CD4-positive, CD25-positive, alpha-beta regulatory T cell (primary cell): ENCODE data around the gene SGPP1. TPM values are rescaled to one million over a fixed set of nuclear protein-coding genes. Genes with fewer than 3 reads are reported as not detected.
"Not testable (repeated sequence)": the region's sequence is repeated elsewhere in the genome, so short reads cannot be mapped to it uniquely, and the experiment has no call there.

Source experiments
- ATAC-seq, 2 donors: fragments of 150-1000 bp; cut with Tn5 transposase; one replicate each; pipeline ENCODE4 v1.10.0; 2021; ENCODE audit warnings: low read depth in 2 of 2, moderate number of reproducible peaks in 2 of 2, moderate library complexity in 1 of 2
- DNase-seq, 3 donors: peaks; one replicate each; pipeline versions ENCODE4 v3.0.0 to v3.0.0-alpha.2; 2012 to 2022; ENCODE audit warnings: mixed read lengths in 1 of 3
- H3K27ac ChIP-seq: one replicate; pipeline ENCODE4 v1.7.0; 2013; ENCODE audit warnings: mild to moderate bottlenecking, low read length; ENCODE audit not compliant: insufficient read depth, poor library complexity, severe bottlenecking
- H3K27me3 ChIP-seq: one replicate; pipeline ENCODE4 v1.7.0; 2013; ENCODE audit warnings: low read length; ENCODE audit not compliant: control insufficient read depth, insufficient read depth
- H3K36me3 ChIP-seq: one replicate; pipeline ENCODE4 v1.7.0; 2013; ENCODE audit warnings: mild to moderate bottlenecking, low read length, moderate library complexity; ENCODE audit not compliant: control insufficient read depth, insufficient read depth
- H3K4me1 ChIP-seq: 2 replicates; pipeline ENCODE4 v1.7.0; 2013; ENCODE audit warnings: mild to moderate bottlenecking, low read length; ENCODE audit not compliant: insufficient read depth, control insufficient read depth, poor library complexity, severe bottlenecking
- H3K4me3 ChIP-seq: one replicate; pipeline ENCODE4 v1.7.0; 2013; ENCODE audit warnings: low read depth, mild to moderate bottlenecking, low read length, moderate library complexity
- H3K9me3 ChIP-seq, 2 experiments: 1 replicate in 1 of 2; 2 replicates in 1 of 2; pipeline ENCODE4 v1.7.0; 2013; ENCODE audit warnings: low read length in 2 of 2, mild to moderate bottlenecking in 1 of 2, moderate library complexity in 1 of 2; ENCODE audit not compliant: control insufficient read depth in 2 of 2
- H3K27ac Mint-ChIP-seq, 3 donors: one replicate each; pipeline ENCODE4 v1.8.0; 2020 to 2022; ENCODE audit warnings: mild to moderate bottlenecking in 3 of 3, mixed read lengths in 3 of 3, moderate library complexity in 2 of 3
- H3K27me3 Mint-ChIP-seq: one replicate; pipeline ENCODE4 v1.8.0; 2022; ENCODE audit warnings: mild to moderate bottlenecking, mixed read lengths
- H3K36me3 Mint-ChIP-seq: one replicate; pipeline ENCODE4 v1.8.0; 2020; ENCODE audit warnings: mixed read lengths
- H3K4me1 Mint-ChIP-seq, 4 donors: one replicate each; pipeline ENCODE4 v1.8.0; 2020 to 2022; ENCODE audit warnings: mixed read lengths in 4 of 4, mild to moderate bottlenecking in 1 of 4
- H3K4me3 Mint-ChIP-seq, 4 donors: one replicate each; pipeline ENCODE4 v1.8.0; 2020 to 2022; ENCODE audit warnings: mild to moderate bottlenecking in 4 of 4, mixed read lengths in 4 of 4, moderate library complexity in 3 of 4
- H3K9me3 Mint-ChIP-seq, 7 donors: one replicate each; pipeline ENCODE4 v1.8.0; 2020 to 2022; ENCODE audit warnings: mixed read lengths in 7 of 7, mild to moderate bottlenecking in 3 of 7, moderate library complexity in 2 of 7
- polyA plus RNA-seq, 4 donors: library from polyadenylated mRNA; unstranded; fragments of 300-500 nt; fragmentation: Illumina TruSeq; gene quantifications; one replicate each; pipeline ENCODE4 v1.2.3, GENCODE V29; 2021
- total RNA-seq: library from RNA; stranded (reverse); gene quantifications from one replicate; pipeline ENCODE4 v1.2.3, GENCODE V29; 2022

Gene SGPP1
- total and polyA plus RNA-seq, 5 donors from 2014 or later: 24.9 to 38.6 (median 29.8) TPM

DNA sequence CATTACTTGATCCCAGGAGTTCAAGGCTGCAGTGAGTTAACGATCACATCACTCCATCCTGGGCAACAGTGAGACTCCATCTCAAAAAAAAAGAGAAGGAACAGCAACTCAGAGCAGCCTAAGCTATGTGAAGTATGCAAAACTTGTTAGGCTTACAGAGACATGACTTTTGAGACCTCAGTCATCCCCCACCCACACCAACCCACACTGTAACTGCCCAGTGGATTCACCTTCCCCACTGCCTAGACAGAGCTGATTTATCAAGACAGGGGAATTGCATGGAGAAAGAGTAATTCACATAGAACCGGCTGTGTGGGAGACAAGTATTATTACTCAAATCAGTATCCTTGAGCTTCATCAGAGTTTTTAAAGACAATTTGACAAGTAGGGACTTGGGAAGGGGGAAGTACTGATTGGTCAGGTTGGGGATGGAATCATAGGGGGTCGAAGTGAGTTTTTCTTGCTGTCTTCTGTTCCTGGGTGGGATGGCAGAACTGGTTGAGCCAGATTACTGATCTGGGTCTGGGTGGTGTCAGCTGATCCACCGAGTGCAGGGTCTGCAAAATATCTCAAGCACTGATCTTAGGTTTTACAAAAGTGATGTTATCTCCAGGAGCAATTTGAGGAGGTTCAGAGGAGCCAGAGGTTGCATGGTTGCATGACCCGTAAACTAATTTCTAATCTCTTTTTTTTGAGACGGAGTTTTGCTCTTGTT is 80.0 kb downstream of the SGPP1 start:
- no peaks in the 10 kb centered on the region for H3K27me3 ChIP-seq
- H3K9me3 Mint-ChIP-seq: no peaks in the 10 kb centered on the region
- H3K4me3 ChIP-seq: no peak overlapping the region
- ATAC-seq: no peak
- peak overlapping the region in 2 of 4 donors; percentile 54 to 65 for H3K4me3 Mint-ChIP-seq
- H3K27ac Mint-ChIP-seq: peak overlapping the region; percentile 81 to 99 (median 82)
- H3K4me1 Mint-ChIP-seq: peaks cover 16 to 82% (median 22%) of the 10 kb centered on the region in 4 donors
- no peak overlapping the region for H3K27ac ChIP-seq
- no peaks in the 10 kb centered on the region for H3K9me3 ChIP-seq
- peaks cover 47% of the 10 kb centered on the region for H3K4me1 ChIP-seq
- no peaks in the 10 kb centered on the region for H3K36me3 ChIP-seq
- peaks cover 18% of the 10 kb centered on the region for H3K36me3 Mint-ChIP-seq
- no peak for DNase-seq
- no peaks in the 10 kb centered on the region for H3K27me3 Mint-ChIP-seq

DNA sequence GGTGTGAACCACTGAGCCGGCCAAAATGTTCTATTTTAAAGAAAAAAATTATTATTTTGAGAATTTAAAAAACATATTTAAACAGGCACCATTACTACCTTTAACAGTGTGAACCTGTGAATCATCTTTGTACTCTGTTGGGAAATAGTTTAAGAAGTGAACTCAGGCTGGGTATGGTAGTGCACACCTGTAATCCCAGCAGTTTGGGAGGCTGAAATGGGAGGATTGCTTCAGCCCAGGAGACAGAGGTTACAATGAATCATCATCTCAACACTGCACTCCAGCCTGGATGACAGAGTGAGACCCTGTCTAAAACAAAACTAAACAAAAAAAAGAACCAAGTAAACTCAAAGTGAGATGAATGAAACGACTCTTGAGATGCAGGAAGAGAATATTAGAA is 83.1 kb downstream of the SGPP1 start:
- Mint-ChIP-seq H3K9me3 (no peaks in the 10 kb centered on the region), H3K36me3 (peaks cover 17% of the 10 kb centered on the region), H3K4me3 (no peak overlapping the region), H3K4me1 (peaks cover 0 to 68% (median 10%) of the 10 kb centered on the region in 4 donors), H3K27ac (peak overlapping the region in 2 of 3 donors; percentile 48 to 74), H3K27me3 (no peaks in the 10 kb centered on the region)
- ATAC-seq (no peak), DNase-seq (no peak)
- H3K36me3 ChIP-seq: peaks cover under 1% of the 10 kb centered on the region
- peak overlapping the region; percentile 14 for H3K27ac ChIP-seq
- H3K4me1 ChIP-seq: peaks cover 33% of the 10 kb centered on the region
- no peaks in the 10 kb centered on the region for H3K9me3 ChIP-seq
- H3K27me3 ChIP-seq: no peaks in the 10 kb centered on the region
- H3K4me3 ChIP-seq: no peak overlapping the region

DNA sequence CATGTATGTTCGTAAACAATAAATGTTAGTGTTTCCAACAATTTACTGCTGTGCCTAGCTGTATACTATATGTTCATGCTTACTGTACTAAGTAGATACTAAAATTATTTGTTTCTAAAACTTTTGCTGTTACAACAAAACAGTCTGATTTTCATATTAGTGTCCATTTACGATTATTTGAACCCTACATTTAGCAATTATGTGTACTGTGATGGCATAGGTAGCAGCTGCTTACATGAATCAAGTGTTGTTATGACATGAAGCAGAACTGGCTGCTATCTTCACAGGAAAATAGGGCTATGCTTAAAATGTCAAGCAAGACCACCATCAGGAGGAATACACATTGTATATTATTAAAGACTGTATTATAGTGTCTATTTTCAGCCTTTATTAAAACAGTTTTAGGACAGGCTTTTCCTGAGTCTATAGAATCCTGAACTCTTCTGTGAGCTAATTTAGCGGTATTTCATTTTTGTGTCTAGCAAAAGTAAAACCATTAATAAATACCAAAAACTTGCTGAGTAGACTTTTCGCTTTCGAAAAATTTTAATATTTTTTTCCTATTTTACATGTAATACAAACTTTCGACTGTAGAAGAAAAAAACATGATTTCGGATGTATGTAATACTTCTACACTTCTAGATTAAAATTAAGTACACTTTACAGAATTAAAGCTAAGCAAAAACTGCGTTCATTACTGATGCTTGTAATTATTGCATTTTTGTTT is 85.0 kb downstream of the SGPP1 start:
- Mint-ChIP-seq H3K27ac (peak overlapping the region; percentile 96 to 98 (median 97)), H3K27me3 (no peaks in the 10 kb centered on the region), H3K4me3 (peak overlapping the region; percentile 85 to 93 (median 90)), H3K4me1 (peaks cover 4 to 68% (median 19%) of the 10 kb centered on the region in 4 donors), H3K36me3 (peaks cover 21% of the 10 kb centered on the region), H3K9me3 (no peaks in the 10 kb centered on the region)
- Histone ChIP-seq H3K4me3 (peak overlapping the region; percentile 99), H3K27ac (peak overlapping the region; percentile 99), H3K27me3 (no peaks in the 10 kb centered on the region), H3K36me3 (peaks cover 4% of the 10 kb centered on the region), H3K9me3 (no peaks in the 10 kb centered on the region), H3K4me1 (peaks cover 39% of the 10 kb centered on the region)
- ATAC-seq (no peak), DNase-seq (no peak)

DNA sequence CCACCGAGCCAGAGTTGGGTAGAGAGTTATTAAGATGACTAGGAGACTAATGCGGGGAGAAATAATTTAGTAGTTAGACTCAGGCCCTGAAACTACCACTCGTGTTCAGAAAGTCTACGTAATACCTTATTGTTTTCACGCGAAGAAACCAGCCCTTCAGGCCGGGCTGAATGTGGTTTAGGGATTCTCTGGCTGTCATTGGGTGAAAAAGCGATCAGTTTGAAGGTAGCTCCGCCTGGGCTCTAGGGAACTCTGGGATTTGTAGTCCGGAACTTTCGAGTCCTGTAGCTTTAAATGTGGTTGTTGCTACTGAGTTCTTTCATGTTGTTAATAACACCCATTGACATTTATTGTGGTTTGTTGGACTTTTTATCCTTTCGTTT is 85.6 kb downstream of the SGPP1 start:
- no peaks in the 10 kb centered on the region for H3K9me3 Mint-ChIP-seq
- no peaks in the 10 kb centered on the region for H3K27me3 Mint-ChIP-seq
- H3K27ac Mint-ChIP-seq: peak overlapping the region; percentile 96 to 98 (median 97)
- peak overlapping the region; percentile 85 to 93 (median 90) for H3K4me3 Mint-ChIP-seq
- peaks cover 39% of the 10 kb centered on the region for H3K4me1 ChIP-seq
- H3K27me3 ChIP-seq: no peaks in the 10 kb centered on the region
- no peaks in the 10 kb centered on the region for H3K9me3 ChIP-seq
- H3K4me1 Mint-ChIP-seq: peaks cover 5 to 68% (median 21%) of the 10 kb centered on the region in 4 donors
- H3K27ac ChIP-seq: peak overlapping the region; percentile 99
- peak overlapping the region; percentile 99 for H3K4me3 ChIP-seq
- peaks cover 4% of the 10 kb centered on the region for H3K36me3 ChIP-seq
- peak; percentile 80 to 98 (median 96) for DNase-seq
- peak; percentile 68 to 74 for ATAC-seq
- peaks cover 23% of the 10 kb centered on the region for H3K36me3 Mint-ChIP-seq

DNA sequence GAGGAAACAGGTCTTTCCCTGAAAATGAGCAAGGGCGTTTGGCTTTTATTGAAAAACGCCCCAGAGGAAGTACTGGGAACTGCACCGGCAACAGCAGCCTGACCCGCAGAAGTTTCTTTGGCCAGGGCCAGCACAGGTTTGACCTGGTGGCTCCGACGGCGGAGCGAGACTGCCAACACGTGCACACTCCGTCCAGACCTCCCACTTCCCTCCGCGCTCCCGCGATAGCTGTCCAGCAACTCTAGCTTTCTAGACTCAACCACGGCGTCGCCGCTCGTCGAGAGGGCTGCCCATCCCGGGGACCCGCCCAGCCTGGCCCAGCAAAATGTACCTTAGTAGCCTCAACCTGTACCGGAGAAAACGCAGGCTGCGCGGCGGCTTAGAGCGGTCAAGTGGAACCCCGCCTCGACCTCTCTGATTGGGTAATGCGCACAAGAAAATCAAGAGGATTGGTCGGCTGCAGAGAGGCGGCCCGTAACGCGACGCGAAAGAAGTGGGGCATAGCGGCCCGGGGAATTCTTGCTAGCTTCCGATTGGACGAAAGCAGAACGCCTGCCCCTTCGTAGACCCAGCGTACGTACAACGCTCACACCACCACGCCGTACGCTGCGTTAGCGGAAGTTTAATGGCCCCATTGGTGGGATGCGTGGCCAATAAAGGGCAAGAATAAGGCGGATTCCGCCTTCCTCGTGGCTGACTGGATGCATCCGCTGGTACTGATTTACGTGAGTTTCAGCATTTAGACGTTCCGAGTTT is 86.2 kb downstream of the SGPP1 start, which contains the start of gene WDR89:
WDR89 (minus strand) TSS at position 399 of the 756 bp plus-strand sequence. CDS start 41,929 bp downstream, outside the sequence.
- Mint-ChIP-seq H3K27ac (peak within 1 kb of the TSS; percentile 96 to 98 (median 97)), H3K4me3 (peak within 1 kb of the TSS; percentile 85 to 93 (median 90)), H3K9me3 (peaks cover 0 to 4% (median 0%) of the 10 kb centered on the region in 7 donors), H3K36me3 (peaks cover 28% of the 10 kb centered on the region), H3K27me3 (no peaks in the 10 kb centered on the region), H3K4me1 (peaks cover 10 to 68% (median 24%) of the 10 kb centered on the region in 4 donors)
- Histone ChIP-seq H3K4me3 (peak within 1 kb of the TSS; percentile 100), H3K27ac (peak within 1 kb of the TSS; percentile 99), H3K36me3 (peaks cover 4% of the 10 kb centered on the region), H3K9me3 (no peaks in the 10 kb centered on the region), H3K27me3 (no peaks in the 10 kb centered on the region), H3K4me1 (peaks cover 39% of the 10 kb centered on the region)
- ATAC-seq: peak; percentile 88 to 90
- DNase-seq: peak; percentile 96 to 100 (median 98)

DNA sequence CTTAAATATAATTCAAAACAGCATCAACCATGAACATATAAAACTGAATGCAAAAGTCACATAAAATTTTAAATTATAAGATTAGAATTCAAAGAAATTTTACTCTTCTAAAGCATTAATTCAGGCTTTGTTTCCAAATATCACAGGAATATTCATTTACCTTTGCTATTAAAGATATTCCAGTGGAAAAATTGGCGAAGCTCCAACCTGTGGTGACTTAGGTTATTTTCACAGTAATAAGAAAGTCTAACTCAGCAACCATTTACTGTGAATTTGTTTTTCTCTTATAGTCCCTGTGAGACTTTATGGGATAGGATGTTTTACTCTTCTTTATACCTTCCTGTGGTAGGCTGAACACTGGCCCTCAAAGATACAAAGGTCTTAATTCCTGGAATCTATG is 89.4 kb downstream of the SGPP1 start:
- H3K36me3 Mint-ChIP-seq: peaks cover 41% of the 10 kb centered on the region
- no peak overlapping the region for H3K27ac ChIP-seq

DNA sequence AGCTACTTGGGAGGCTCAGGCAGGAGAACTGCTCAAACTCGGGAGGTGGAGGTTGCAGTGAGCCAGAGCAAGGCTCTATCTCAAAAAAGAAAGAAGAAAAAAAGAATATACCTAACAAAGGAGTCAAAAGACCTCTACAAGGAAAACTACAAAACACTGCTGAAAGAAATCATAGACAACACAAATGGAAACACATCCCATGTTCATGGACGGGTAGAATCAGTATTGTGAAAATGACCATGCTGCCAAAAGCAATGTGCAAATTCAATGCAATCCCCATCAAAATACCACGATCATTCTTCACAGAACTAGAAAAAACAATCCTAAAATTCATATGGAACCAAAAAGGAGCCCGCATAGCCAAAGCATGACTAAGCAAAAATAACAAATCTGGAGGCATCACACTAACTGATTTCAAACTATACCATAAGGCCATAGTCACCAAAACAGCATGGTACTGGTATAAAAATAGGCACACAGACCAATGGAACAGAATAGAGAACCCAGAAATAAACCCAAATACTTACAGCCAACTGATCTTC is 91.7 kb downstream of the SGPP1 start:
- Mint-ChIP-seq H3K4me3 (peak overlapping the region in 2 of 4 donors; percentile 19 to 63), H3K4me1 (peaks cover 12 to 79% (median 44%) of the 10 kb centered on the region in 4 donors), H3K9me3 (peaks cover 0 to 21% (median 1%) of the 10 kb centered on the region in 7 donors), H3K27ac (peak overlapping the region in 2 of 3 donors; percentile 67 to 77), H3K36me3 (peaks cover 41% of the 10 kb centered on the region)
- not testable (repeated sequence) for H3K27me3 Mint-ChIP-seq, H3K36me3 ChIP-seq, ATAC-seq, H3K27me3 ChIP-seq, H3K9me3 ChIP-seq, DNase-seq, H3K27ac ChIP-seq, H3K4me3 ChIP-seq
- H3K4me1 ChIP-seq: peaks cover 33% of the 10 kb centered on the region

More for the DNA sequence above, 89.4 kb downstream of the SGPP1 start:
- Histone ChIP-seq H3K27me3 (no peaks in the 10 kb centered on the region), H3K36me3 (peaks cover 4% of the 10 kb centered on the region), H3K9me3 (no peaks in the 10 kb centered on the region), H3K4me3 (peak overlapping the region; percentile 6), H3K4me1 (peaks cover 38% of the 10 kb centered on the region)
- peak overlapping the region; percentile 66 to 89 (median 74) for H3K4me3 Mint-ChIP-seq
- H3K27me3 Mint-ChIP-seq: no peaks in the 10 kb centered on the region
- peaks cover 0 to 21% (median 1%) of the 10 kb centered on the region in 7 donors for H3K9me3 Mint-ChIP-seq
- peak overlapping the region; percentile 6 to 90 (median 76) for H3K27ac Mint-ChIP-seq
- DNase-seq (no peak), ATAC-seq (no peak)
- peaks cover 12 to 71% (median 40%) of the 10 kb centered on the region in 4 donors for H3K4me1 Mint-ChIP-seq
